Type B pancreatic cell (in vitro differentiated cells): ENCODE results near the gene NOTO. TPM values are rescaled to one million over a fixed set of nuclear protein-coding genes. Genes with fewer than 3 reads are reported as not detected.

Source experiments
- DNase-seq: peaks from one replicate; pipeline ENCODE4 v3.0.0; 2021; ENCODE audit warnings: mixed read lengths; ENCODE audit not compliant: unreplicated experiment; ENCODE audit errors: extremely low spot score
- H3K27ac Mint-ChIP-seq: 2 replicates; pipeline ENCODE4 v1.8.0; 2021; ENCODE audit warnings: mild to moderate bottlenecking, mixed read lengths
- H3K27me3 Mint-ChIP-seq: 2 replicates; pipeline ENCODE4 v1.8.0; 2021; ENCODE audit warnings: mixed read lengths
- H3K36me3 Mint-ChIP-seq: 2 replicates; pipeline ENCODE4 v1.8.0; 2021; ENCODE audit warnings: mixed read lengths
- H3K4me1 Mint-ChIP-seq: one replicate; pipeline ENCODE4 v1.8.0; 2021; ENCODE audit warnings: mixed read lengths; ENCODE audit not compliant: unreplicated experiment
- H3K4me3 Mint-ChIP-seq: 2 replicates; pipeline ENCODE4 v1.8.0; 2021; ENCODE audit warnings: mild to moderate bottlenecking, mixed read lengths
- H3K9me3 Mint-ChIP-seq: 2 replicates; pipeline ENCODE4 v1.8.0; 2021; ENCODE audit warnings: mixed read lengths
- total RNA-seq: library from RNA; stranded (reverse); gene quantifications from 2 replicates; pipeline ENCODE4 v1.2.1, GENCODE V29; 2021; ENCODE audit warnings: low replicate concordance
- TF ChIP-seq, protein P1 (sequence below): fragments of 200-600 bp; sonication (generic); conservative IDR thresholded peaks from 2 replicates; pipeline ENCODE4 v1.5.0; 2021; ENCODE audit warnings: antibody characterized with exemption, mild to moderate bottlenecking

The NOTO gene
- total RNA-seq, 1 donor from 2014 or later = not detected

DNA sequence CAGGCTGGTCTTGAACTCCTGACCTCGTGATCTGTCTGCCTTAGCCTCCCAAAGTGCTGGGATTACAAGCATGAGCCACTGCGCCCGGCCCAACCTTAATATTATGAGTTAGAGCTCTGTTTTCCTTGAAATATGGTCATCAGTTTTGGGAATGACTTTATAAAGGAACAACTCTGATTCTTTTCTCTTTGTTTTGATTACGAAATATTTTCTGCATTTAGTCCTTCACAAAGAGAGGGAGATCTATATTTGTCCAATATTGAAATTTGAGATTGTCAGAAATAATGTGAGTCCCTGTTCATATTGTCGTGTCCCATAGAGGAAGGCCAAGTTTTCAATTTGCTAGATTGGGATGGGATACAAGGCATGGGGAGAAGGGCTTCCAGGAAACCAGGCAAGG, 14.8 kb downstream of the NOTO start:
- Mint-ChIP-seq H3K4me1 (peaks cover 24% of the 10 kb centered on the region), H3K27ac (no peak overlapping the region), H3K27me3 (peaks cover 3% of the 10 kb centered on the region), H3K9me3 (no peaks in the 10 kb centered on the region), H3K4me3 (no peak overlapping the region), H3K36me3 (peaks cover 4% of the 10 kb centered on the region)
- DNase-seq = no peak
- TF ChIP-seq, protein P1, sequence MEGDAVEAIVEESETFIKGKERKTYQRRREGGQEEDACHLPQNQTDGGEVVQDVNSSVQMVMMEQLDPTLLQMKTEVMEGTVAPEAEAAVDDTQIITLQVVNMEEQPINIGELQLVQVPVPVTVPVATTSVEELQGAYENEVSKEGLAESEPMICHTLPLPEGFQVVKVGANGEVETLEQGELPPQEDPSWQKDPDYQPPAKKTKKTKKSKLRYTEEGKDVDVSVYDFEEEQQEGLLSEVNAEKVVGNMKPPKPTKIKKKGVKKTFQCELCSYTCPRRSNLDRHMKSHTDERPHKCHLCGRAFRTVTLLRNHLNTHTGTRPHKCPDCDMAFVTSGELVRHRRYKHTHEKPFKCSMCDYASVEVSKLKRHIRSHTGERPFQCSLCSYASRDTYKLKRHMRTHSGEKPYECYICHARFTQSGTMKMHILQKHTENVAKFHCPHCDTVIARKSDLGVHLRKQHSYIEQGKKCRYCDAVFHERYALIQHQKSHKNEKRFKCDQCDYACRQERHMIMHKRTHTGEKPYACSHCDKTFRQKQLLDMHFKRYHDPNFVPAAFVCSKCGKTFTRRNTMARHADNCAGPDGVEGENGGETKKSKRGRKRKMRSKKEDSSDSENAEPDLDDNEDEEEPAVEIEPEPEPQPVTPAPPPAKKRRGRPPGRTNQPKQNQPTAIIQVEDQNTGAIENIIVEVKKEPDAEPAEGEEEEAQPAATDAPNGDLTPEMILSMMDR = no peak

DNA sequence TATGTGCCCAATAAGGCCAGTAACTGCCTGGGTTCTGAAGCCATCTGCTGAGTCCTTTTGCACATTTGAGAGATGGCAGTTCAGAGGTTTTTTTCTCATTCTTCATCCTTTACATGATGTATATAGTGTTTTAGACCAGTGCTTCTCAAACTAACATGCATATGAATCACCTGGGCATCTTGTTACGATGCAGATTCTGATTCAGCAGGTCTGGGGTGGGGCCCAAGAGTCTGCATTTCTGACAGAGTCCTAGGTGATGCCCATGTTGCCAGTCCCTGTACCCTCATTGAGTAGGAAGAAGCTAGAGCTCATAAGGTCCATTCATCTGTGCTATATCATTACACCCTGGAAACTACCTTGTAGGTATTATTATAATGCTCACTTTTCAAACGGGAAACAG, 15.5 kb downstream of the NOTO start:
- TF ChIP-seq, protein P1 = no peak
- DNase-seq = no peak
- peaks cover 4% of the 10 kb centered on the region for H3K36me3 Mint-ChIP-seq
- no peaks in the 10 kb centered on the region for H3K27me3 Mint-ChIP-seq
- H3K27ac Mint-ChIP-seq = no peak overlapping the region
- no peaks in the 10 kb centered on the region for H3K9me3 Mint-ChIP-seq
- H3K4me3 Mint-ChIP-seq = no peak overlapping the region
- H3K4me1 Mint-ChIP-seq = peaks cover 20% of the 10 kb centered on the region

DNA sequence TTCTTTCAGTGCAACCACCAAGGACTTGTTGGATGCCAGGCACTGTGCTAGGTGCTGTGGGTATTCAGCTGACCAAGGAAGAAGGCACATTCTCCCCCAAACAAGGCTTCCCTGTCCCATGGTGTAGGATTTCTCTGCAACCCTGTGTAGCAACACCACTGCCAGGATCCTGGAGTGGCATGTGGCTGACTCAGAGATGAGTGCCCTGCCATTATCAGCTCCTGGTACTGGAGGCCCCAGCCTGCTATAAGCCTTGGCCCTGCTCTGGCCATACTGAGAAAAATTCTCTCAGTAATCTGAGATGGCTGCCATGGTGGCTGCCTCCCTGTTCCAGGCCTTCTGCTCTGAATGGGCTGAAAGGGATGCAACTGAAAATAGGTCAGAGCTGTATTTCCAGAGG, 15.9 kb downstream of the NOTO start:
- Mint-ChIP-seq H3K36me3 (peaks cover 4% of the 10 kb centered on the region), H3K4me1 (peaks cover 20% of the 10 kb centered on the region), H3K27me3 (no peaks in the 10 kb centered on the region), H3K4me3 (no peak overlapping the region), H3K27ac (no peak overlapping the region), H3K9me3 (no peaks in the 10 kb centered on the region)
- no peak for DNase-seq
- TF ChIP-seq, protein P1 = no peak

DNA sequence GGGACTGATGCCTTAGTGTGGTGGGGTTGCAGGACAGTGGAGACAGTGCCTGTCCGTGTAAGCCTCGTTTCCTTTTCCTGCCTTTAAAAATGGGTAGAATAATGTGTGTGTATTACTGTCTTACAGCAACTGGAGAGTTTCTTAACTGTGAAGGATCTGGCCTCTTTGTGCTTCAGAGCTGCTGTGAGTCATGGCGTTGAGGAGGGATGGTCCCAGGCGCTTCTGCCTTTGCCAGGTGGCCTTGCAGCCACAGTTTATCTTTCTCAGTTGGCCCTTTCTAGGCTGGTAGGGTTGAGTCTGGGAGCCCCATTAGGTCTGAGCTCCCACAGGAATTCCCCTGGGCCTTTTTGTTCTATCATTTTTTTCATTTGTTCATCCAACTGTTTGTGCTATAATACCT, 21.4 kb downstream of the NOTO start:
- Mint-ChIP-seq H3K27ac (no peak overlapping the region), H3K4me3 (no peak overlapping the region), H3K9me3 (no peaks in the 10 kb centered on the region), H3K36me3 (peaks cover 4% of the 10 kb centered on the region), H3K4me1 (no peaks in the 10 kb centered on the region), H3K27me3 (no peaks in the 10 kb centered on the region)
- TF ChIP-seq, protein P1 = no peak
- no peak for DNase-seq

DNA sequence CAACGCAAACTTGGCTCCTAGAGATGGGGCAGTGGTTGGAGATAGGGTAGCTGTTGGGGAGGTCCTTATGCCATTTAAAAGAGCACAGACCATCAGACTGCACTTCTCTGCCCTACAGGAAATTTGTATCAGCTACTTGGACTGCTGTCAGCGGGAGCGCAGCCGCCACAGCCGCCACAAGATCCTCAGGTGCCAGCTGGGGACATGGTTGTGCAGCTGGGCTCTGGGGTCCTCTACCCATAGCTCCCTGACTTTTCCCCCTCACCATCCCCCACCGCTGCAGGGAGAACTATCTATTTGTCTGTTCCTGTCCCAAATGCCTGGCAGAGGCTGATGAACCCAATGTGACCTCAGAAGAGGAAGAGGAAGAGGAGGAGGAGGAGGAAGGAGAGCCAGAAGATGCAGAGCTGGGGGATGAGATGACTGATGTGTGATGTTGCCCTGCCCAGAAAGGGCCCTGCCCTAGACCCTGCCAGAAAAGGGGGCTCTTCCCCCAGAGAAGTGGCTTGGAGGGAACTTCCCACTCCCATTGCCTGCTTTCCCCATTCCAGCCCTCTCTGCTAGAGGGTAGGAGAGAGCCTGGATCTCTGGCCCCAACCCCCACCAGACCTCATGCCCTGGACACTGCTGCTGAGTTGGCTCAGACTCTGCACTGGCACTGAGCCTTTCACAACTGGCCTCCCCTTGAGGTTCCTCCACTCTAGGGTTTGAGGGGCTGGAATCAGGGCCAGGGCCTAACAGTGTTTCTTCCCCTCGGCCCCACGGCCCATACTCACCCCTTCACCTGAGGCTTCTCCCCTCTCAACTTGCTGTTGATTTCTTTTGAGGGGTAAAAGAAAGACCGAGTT, 23.4 kb downstream of the NOTO start:
- DNase-seq = no peak
- H3K9me3 Mint-ChIP-seq = no peaks in the 10 kb centered on the region

More for the DNA sequence above, 23.4 kb downstream of the NOTO start:
- H3K27me3 Mint-ChIP-seq = no peaks in the 10 kb centered on the region
- H3K4me1 Mint-ChIP-seq = no peaks in the 10 kb centered on the region
- H3K4me3 Mint-ChIP-seq = no peak overlapping the region
- H3K36me3 Mint-ChIP-seq = peaks cover 4% of the 10 kb centered on the region
- no peak overlapping the region for H3K27ac Mint-ChIP-seq
- TF ChIP-seq, protein P1 = no peak
